HUES6 (cell line): Measurements from ENCODE around the gene CD300LD.
"Not testable (repeated sequence)": the region's sequence is repeated elsewhere in the genome, so short reads cannot be mapped to it uniquely, and the experiment has no call there.

Experiments used
- H3K27ac ChIP-seq: 2 replicates; pipeline ENCODE4 v1.7.0; 2013; ENCODE audit warnings: low read depth, mild to moderate bottlenecking, low read length, inconsistent platforms
- H3K27me3 ChIP-seq: 2 replicates; pipeline ENCODE4 v1.6.1; 2013; ENCODE audit warnings: low read length; ENCODE audit not compliant: control insufficient read depth, insufficient read depth
- H3K36me3 ChIP-seq: 2 replicates; pipeline ENCODE4 v1.6.1; 2013; ENCODE audit warnings: low read length; ENCODE audit not compliant: control insufficient read depth, insufficient read depth
- H3K4me1 ChIP-seq: 2 replicates; pipeline ENCODE4 v1.6.1; 2013; ENCODE audit warnings: low read length; ENCODE audit not compliant: control insufficient read depth, insufficient read depth
- H3K4me3 ChIP-seq: 2 replicates; pipeline ENCODE4 v1.5.1; 2013; ENCODE audit warnings: low read depth, low read length
- H3K9ac ChIP-seq: one replicate; pipeline ENCODE4 v1.6.1; 2013; ENCODE audit warnings: mild to moderate bottlenecking, low read length
- H3K9me3 ChIP-seq: 2 replicates; pipeline ENCODE4 v1.6.1; 2013; ENCODE audit warnings: low read depth, low read length; ENCODE audit not compliant: control insufficient read depth, insufficient read depth

The CD300LD gene

GRCh38 chr17:74558882-74559519 lies 33.1 kb downstream of the CD300LD start:
- Histone ChIP-seq H3K27ac (no peak overlapping the region), H3K4me3 (no peak overlapping the region)

GRCh38 chr17:74558402-74558801 lies 33.7 kb downstream of the CD300LD start:
- not testable (repeated sequence) for H3K4me3 ChIP-seq, H3K4me1 ChIP-seq, H3K36me3 ChIP-seq, H3K27me3 ChIP-seq, H3K27ac ChIP-seq, H3K9ac ChIP-seq
- peaks cover 21% of the 10 kb centered on the region for H3K9me3 ChIP-seq

More at GRCh38 chr17:74558882-74559519, 33.1 kb downstream of the CD300LD start:
- Histone ChIP-seq H3K36me3 (no peaks in the 10 kb centered on the region), H3K4me1 (no peaks in the 10 kb centered on the region), H3K27me3 (peaks cover 10% of the 10 kb centered on the region; the same call in 1 of the 2 replicates), H3K9me3 (peaks cover 21% of the 10 kb centered on the region), H3K9ac (no peak overlapping the region)

GRCh38 chr17:74555427-74555940 lies 36.6 kb downstream of the CD300LD start:
- no peaks in the 10 kb centered on the region for H3K36me3 ChIP-seq
- H3K4me3 ChIP-seq, result no peak overlapping the region
- H3K4me1 ChIP-seq, result no peaks in the 10 kb centered on the region
- H3K9me3 ChIP-seq, result peaks cover 21% of the 10 kb centered on the region
- no peak overlapping the region for H3K9ac ChIP-seq
- H3K27ac ChIP-seq, result no peak overlapping the region
- peaks cover 6% of the 10 kb centered on the region; the same call in 1 of the 2 replicates for H3K27me3 ChIP-seq

GRCh38 chr17:74554909-74555308 lies 37.2 kb downstream of the CD300LD start:
- peaks cover 5% of the 10 kb centered on the region; the same call in 1 of the 2 replicates for H3K27me3 ChIP-seq

GRCh38 chr17:74552037-74552436 lies 40.0 kb downstream of the CD300LD start:
- Histone ChIP-seq H3K9me3 (peaks cover 6% of the 10 kb centered on the region), H3K4me1 (no peaks in the 10 kb centered on the region), H3K27ac (no peak overlapping the region), H3K27me3 (peaks cover 5% of the 10 kb centered on the region; the same call in 1 of the 2 replicates), H3K9ac (no peak overlapping the region), H3K36me3 (no peaks in the 10 kb centered on the region), H3K4me3 (no peak overlapping the region)

More at GRCh38 chr17:74554909-74555308, 37.2 kb downstream of the CD300LD start:
- H3K27ac ChIP-seq, result no peak overlapping the region
- no peaks in the 10 kb centered on the region for H3K36me3 ChIP-seq
- no peak overlapping the region for H3K4me3 ChIP-seq
- no peak overlapping the region for H3K9ac ChIP-seq
- peaks cover 21% of the 10 kb centered on the region for H3K9me3 ChIP-seq
- no peaks in the 10 kb centered on the region for H3K4me1 ChIP-seq

GRCh38 chr17:74550602-74551001 lies 41.5 kb downstream of the CD300LD start:
- Histone ChIP-seq H3K27ac (no peak overlapping the region), H3K9ac (no peak overlapping the region), H3K4me3 (no peak overlapping the region), H3K36me3 (no peaks in the 10 kb centered on the region), H3K9me3 (no peaks in the 10 kb centered on the region), H3K27me3 (peaks cover 5% of the 10 kb centered on the region; the same call in 1 of the 2 replicates), H3K4me1 (no peaks in the 10 kb centered on the region)

GRCh38 chr17:74549343-74549742 lies 42.7 kb downstream of the CD300LD start:
- no peaks in the 10 kb centered on the region for H3K4me1 ChIP-seq
- no peak overlapping the region for H3K9ac ChIP-seq
- no peak overlapping the region for H3K27ac ChIP-seq
- H3K9me3 ChIP-seq, result no peaks in the 10 kb centered on the region
- peaks cover 5% of the 10 kb centered on the region; the same call in 1 of the 2 replicates for H3K27me3 ChIP-seq
- H3K4me3 ChIP-seq, result no peak overlapping the region
- no peaks in the 10 kb centered on the region for H3K36me3 ChIP-seq

- Histone ChIP-seq H3K4me3 (no peak overlapping the region), H3K4me1 (no peaks in the 10 kb centered on the region), H3K9ac (no peak overlapping the region), H3K27ac (no peak overlapping the region), H3K27me3 (peaks cover 2% of the 10 kb centered on the region; the same call in 1 of the 2 replicates), H3K36me3 (no peaks in the 10 kb centered on the region), H3K9me3 (no peaks in the 10 kb centered on the region)
These were observed 44.3 kb downstream of the CD300LD start for GRCh38 chr17:74547736-74548135.

- H3K4me3 ChIP-seq, result no peak overlapping the region
- no peaks in the 10 kb centered on the region for H3K4me1 ChIP-seq
- no peak overlapping the region for H3K9ac ChIP-seq
- no peaks in the 10 kb centered on the region for H3K9me3 ChIP-seq
- no peaks in the 10 kb centered on the region; the same call in 1 of the 2 replicates for H3K27me3 ChIP-seq
- no peak overlapping the region for H3K27ac ChIP-seq
- H3K36me3 ChIP-seq, result no peaks in the 10 kb centered on the region
These were observed 44.8 kb downstream of the CD300LD start for GRCh38 chr17:74547264-74547663.

GRCh38 chr17:74546586-74546985 lies 45.5 kb downstream of the CD300LD start:
- no peaks in the 10 kb centered on the region for H3K36me3 ChIP-seq
- H3K9me3 ChIP-seq, result no peaks in the 10 kb centered on the region
- no peaks in the 10 kb centered on the region for H3K4me1 ChIP-seq
- no peak overlapping the region for H3K4me3 ChIP-seq
- H3K27ac ChIP-seq, result no peak overlapping the region
- no peak overlapping the region for H3K9ac ChIP-seq
- no peaks in the 10 kb centered on the region; the same call in 1 of the 2 replicates for H3K27me3 ChIP-seq

GRCh38 chr17:74545843-74546230 lies 46.2 kb downstream of the CD300LD start, which contains the start of gene CD300C:
Gene CD300C, minus strand, starts transcription at chr17:74546115. Its CDS starts 333 bp downstream, at chr17:74545782.
- Histone ChIP-seq H3K4me3 (no peak within 1 kb of the TSS), H3K9me3 (no peaks in the 10 kb centered on the region), H3K36me3 (no peaks in the 10 kb centered on the region), H3K27ac (no peak within 1 kb of the TSS), H3K27me3 (no peaks in the 10 kb centered on the region; the same call in 1 of the 2 replicates), H3K4me1 (no peaks in the 10 kb centered on the region), H3K9ac (no peak within 1 kb of the TSS)
